Liver (tissue), 3 donors: Measurements from ENCODE around the gene CTTN.

Experiments used
- ATF3 ChIP-seq: IDR thresholded peaks from 2 replicates; pipeline ENCODE4 v1.6.1; 2016; ENCODE audit warnings: antibody characterized with exemption
- CTCF ChIP-seq: fragments of 150-350 bp; IDR thresholded peaks from 2 replicates; pipeline ENCODE4 v1.5.1; 2017; ENCODE audit warnings: improper control_type of control experiment, low read depth, low read length; ENCODE audit not compliant: missing input control
- EGR1 ChIP-seq, 2 donors: IDR thresholded peaks; 2 replicates each; pipeline ENCODE4 v1.6.1; 2016 to 2018; ENCODE audit warnings: antibody characterized with exemption in 2 of 2, low read depth in 2 of 2
- MAX ChIP-seq: IDR thresholded peaks from 2 replicates; pipeline ENCODE4 v1.6.1; 2016; ENCODE audit warnings: antibody characterized with exemption
- REST ChIP-seq: IDR thresholded peaks from 2 replicates; pipeline ENCODE4 v1.6.1; 2016; ENCODE audit warnings: antibody characterized with exemption, mild to moderate bottlenecking
- RXRA ChIP-seq, 2 donors: IDR thresholded peaks; 2 replicates each; pipeline ENCODE4 v1.6.1; 2017 to 2018; ENCODE audit warnings: antibody characterized with exemption in 2 of 2, mild to moderate bottlenecking in 1 of 2
- TAF1 ChIP-seq: conservative IDR thresholded peaks from 2 replicates; pipeline ENCODE4 v1.6.1; 2016; ENCODE audit warnings: antibody characterized with exemption, mild to moderate bottlenecking
- donor health status: healthy.
- donor health status: healthy.

- no peak for TF ChIP-seq CTCF
- TF ChIP-seq EGR1 (IDR thresholded peaks at IDR 0.05; ENCODE audit: low read depth in 2 of 2), result no peak
- no peak for TF ChIP-seq REST
- TF ChIP-seq TAF1, result no peak
- TF ChIP-seq RXRA (IDR thresholded peaks at IDR 0.05), result no peak
- TF ChIP-seq MAX, result no peak
- no peak for TF ChIP-seq ATF3
Measured at GRCh38 chr11:70420496-70420895, 22.2 kb downstream of the CTTN start.
